Ovary (tissue), 3 donors: Measurements from ENCODE around the gene THAP2.

ENCODE experiments used
- POLR2A ChIP-seq: fragments of 450-650 bp; IDR thresholded peaks from one replicate; pipeline ENCODE4 v1.6.1; 2017; ENCODE audit warnings: antibody characterized with exemption, mild to moderate bottlenecking, moderate library complexity
- TF ChIP-seq, protein P1 (sequence below), 3 donors: fragments of 450-650 bp in 2 of 3; fragments of 200-600 bp in 1 of 3; IDR thresholded peaks; one replicate each; pipeline versions ENCODE4 v1.5.1 to v1.8.0; 2016 to 2022; ENCODE audit warnings: antibody characterized with exemption in 3 of 3, mild to moderate bottlenecking in 1 of 3
- donor health status: DM: no; HTN: no; CAD: no.

DNA sequence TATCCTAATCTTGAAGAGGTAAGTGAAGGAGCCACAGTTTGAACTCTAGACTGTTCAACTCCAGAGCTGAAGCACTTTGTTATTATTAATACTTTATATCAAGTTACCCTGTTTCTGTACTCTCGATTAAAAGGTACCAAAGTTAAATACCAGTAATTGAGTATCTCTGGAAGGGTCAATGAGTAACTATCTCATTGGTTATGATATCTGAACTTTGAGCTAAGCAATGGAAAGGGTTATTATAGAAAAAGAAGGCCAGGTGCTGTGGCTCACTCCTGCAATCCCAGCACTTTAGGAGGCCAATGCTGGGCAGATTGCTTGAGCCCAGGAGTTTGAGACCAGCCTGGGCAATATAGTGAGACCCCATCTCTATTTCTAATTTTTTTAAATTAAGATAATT is 31.7 kb downstream of the THAP2 start:
- TF ChIP-seq, protein P1, sequence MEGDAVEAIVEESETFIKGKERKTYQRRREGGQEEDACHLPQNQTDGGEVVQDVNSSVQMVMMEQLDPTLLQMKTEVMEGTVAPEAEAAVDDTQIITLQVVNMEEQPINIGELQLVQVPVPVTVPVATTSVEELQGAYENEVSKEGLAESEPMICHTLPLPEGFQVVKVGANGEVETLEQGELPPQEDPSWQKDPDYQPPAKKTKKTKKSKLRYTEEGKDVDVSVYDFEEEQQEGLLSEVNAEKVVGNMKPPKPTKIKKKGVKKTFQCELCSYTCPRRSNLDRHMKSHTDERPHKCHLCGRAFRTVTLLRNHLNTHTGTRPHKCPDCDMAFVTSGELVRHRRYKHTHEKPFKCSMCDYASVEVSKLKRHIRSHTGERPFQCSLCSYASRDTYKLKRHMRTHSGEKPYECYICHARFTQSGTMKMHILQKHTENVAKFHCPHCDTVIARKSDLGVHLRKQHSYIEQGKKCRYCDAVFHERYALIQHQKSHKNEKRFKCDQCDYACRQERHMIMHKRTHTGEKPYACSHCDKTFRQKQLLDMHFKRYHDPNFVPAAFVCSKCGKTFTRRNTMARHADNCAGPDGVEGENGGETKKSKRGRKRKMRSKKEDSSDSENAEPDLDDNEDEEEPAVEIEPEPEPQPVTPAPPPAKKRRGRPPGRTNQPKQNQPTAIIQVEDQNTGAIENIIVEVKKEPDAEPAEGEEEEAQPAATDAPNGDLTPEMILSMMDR (IDR thresholded peaks at IDR 0.05), result no peak
- TF ChIP-seq POLR2A, result no peak
